ENCODE data around the gene DVL2.

DNA sequence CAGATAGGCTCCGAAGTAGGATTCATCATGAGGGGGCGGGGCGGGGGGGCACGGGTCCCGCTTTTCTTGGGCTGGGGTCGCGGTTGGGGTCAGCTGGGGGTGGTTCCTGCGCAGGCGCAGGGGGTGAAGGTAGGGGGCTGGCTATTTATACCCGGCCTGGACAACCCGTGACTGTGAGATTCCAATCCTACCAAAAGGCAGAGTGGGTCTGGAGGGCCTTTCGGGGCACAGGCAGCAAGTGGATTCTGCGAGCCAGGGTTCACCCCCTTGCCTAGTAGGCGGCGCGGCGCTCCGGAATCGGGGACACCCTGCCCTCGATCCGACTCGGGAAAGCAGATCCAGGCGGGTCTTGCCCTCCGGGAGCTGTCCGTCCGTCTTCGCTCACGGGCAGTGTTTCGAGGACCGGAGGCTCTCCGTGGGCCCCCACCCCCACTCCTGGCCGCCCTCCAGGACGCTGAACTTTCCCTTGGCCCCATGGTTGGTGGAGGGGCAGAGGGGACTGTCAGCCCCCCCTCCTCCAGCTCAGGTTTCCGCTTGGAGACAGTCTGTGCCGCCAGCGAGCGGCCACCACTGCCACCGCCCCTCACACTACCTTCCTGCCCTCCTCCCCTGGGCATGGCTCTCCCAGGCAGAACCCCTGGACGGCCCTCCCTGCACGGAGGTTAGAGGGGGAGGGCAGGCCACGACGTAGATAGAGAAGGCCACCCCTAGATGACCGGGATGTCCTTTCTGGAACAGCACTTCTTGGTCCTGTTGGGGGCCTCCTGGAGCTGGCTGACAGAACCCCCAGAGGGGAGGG is 47.8 kb upstream of the DVL2 start:
- no peak for TF ChIP-seq CTCF (IDR thresholded peaks at IDR 0.05)
- peak in 1 of 2 donors; percentile 35 for TF ChIP-seq POLR2A (IDR thresholded peaks at IDR 0.05)
- TF ChIP-seq EP300 (IDR thresholded peaks at IDR 0.05), result peak in 3 of 4 donors; percentile 32 to 49 (median 43)
- peak; percentile 44 to 73 (median 71) for TF ChIP-seq POLR2AphosphoS5 (IDR thresholded peaks at IDR 0.05)

Measured in sigmoid colon (tissue), 4 donors.